Kidney glomerular epithelial cell (primary cell): ENCODE measurements around the gene NPHS2.
"Not testable (repeated sequence)": the region's sequence is repeated elsewhere in the genome, so short reads cannot be mapped to it uniquely, and the experiment has no call there.

ENCODE experiments used
- DNase-seq: peaks from one replicate; lab custom pipeline; 2025; lab: John Stamatoyannopoulos, UW

NPHS2 gene

DNA sequence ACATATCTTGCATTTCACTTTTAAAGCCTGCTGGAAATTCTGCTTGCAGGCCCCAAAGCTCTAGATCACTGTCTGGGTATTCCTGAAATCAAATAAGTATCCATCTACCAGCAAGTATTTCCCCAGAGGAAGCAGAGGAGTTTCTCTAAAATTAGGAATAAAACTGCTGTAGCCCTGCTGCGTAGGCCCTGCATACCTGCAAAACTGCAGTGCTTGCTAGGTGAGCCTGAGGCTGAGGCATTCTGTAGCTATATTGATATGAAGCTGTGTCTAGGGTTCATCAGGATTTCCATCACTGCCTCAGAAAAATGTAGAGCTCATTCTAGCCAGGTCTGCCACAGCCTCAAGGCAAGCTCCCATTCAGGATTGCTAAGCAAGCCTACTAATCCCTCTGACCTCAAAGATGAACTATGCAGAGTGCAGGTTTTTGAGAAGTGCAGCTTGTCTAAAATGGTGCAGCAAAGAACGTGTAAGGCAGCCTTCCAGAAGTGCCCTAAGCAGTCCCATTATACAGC, 28.7 kb downstream of the NPHS2 start:
- DNase-seq, result no peak

DNA sequence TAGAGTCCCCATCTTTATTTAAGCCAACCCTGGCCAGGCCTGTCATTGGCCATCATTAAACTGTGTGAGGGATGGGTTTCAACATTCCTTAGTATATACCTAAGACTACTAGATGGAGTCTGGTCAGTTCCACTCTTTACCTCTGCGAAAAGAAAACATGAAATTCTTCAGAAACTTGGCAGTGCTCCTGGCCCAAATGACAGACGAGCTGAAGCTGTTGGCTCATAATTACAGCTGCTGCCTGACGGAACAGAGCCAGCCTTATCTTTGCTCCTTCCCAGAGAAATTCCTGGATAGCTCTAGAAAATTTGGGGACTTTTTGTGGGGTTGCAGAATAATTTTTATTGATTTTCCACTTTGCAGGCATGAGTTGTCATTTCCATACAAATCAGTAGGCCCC, 30.4 kb downstream of the NPHS2 start:
- no peak for DNase-seq

DNA sequence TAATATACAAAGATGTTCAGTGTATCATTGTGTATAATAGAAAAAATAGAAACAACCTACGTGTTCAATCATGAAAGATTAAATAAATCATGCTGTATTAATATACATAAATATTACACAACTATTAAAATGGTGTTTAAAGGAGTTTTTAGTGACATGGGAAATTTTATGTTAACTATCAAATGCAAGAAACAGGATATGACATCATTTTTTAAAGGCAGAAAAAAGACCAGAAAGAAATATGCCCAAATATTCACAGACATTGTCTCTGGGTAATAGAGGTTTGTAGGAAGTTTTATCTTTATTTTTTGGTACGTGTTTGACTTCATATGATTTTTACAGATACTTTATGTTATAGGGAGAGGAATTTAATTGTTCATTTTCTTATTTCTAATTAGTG, 34.0 kb downstream of the NPHS2 start:
- no peak for DNase-seq

DNA sequence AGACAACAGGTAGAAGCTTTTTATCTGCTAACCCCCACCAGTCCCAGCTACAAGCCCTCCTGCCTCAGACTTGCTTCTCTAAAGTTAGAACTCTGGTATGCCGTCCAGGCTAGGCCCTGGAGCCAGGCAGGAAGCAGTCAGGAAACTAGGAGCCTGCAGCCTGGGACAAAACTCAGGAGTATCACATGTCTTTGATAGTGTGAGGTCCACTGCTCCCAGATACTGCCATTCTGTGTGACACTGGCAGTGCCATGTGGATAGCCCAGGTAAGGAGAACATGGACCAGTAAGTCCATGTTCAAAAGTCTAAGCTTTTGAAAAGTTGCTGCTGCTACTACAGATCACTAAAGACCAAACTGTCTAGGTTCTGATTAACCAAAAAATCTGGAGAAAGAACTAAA, 45.4 kb downstream of the NPHS2 start:
- DNase-seq, result no peak

DNA sequence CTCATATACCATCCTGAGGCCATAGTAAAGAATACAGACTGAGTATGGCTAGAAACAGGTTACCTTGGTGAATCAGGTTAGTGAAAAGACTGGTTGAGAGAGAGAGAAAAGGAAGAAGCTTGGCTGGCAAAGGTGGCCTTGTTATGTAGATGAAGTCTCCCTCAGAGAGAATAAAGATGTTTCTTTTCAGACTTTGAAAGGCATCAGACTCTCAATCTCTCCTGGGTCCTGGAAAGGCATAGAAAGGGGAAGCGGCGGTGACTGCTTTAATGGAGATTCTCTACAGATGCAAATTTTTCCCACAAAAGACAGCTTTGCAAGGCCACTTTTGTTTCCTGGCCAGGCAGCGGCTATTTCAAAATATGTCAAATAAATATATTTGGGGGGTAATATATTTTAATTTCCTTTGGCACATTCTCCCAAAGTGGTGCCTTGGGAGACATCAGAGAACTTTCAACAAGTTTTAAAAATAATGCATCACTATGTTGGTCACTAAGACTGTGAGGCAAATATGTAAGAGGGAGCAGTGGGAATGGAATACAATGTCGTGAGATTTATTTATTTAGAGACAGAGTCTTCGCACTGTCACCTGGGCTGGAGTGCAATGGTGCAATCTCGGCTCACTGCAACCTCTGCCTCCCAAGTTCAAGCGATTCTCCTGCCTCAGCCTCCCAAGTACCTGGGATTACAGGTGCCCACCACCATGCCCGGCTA, 46.1 kb downstream of the NPHS2 start:
- DNase-seq, result no peak

DNA sequence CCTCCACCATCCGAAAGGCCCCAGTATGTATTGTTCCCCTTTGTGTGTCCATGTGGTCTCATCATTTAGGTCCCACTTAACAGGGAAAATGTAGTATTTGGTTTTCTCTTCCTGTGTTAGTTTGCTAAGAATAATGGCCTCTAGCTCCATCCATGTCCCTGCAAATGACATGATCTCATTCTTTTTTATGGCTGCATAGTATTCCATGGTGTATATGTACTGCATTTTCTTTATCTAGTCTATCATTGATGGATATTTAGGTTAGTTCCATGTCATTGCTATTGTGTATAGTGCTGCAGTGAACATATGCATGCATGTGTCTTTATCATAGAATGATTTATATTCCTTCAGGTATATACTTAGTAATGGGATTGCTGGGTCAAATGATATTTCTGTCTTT, 57.2 kb downstream of the NPHS2 start:
- not testable (repeated sequence) for DNase-seq

DNA sequence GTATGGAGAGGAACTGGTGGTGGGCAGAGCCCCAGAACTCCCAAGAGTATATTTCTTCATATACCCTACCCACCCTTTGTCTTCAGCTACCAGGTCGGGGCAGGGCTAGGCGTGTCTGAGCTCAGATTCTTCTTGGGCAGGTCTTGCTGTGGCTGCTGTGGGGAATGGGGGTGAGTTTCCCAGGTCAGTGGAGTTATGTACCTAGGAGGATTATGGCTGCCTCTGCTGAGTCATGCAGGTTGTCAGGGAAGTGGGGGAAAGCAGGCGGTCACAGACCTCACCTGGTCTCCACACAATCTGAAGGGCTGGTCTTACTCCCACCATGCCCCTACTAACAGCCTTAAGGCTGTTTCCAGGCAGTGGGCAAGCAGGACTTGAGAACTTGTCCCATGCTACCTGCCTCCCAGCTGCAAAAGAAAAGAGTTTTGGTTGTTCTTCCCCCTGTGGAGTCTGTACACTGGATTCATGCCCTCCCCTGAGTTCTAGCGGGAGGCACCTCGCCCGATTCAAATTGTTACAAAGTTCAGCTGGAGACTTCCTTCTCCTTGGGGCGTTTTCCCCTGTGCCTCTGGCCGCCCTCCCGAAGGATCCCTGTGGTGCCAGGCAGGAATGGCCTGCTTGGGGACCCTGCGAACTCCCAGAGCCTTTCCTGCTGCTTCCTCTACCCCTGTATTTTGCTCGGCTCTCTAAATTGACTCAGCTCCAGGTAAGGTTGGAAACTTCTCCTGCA, 58.6 kb downstream of the NPHS2 start:
- no peak for DNase-seq

DNA sequence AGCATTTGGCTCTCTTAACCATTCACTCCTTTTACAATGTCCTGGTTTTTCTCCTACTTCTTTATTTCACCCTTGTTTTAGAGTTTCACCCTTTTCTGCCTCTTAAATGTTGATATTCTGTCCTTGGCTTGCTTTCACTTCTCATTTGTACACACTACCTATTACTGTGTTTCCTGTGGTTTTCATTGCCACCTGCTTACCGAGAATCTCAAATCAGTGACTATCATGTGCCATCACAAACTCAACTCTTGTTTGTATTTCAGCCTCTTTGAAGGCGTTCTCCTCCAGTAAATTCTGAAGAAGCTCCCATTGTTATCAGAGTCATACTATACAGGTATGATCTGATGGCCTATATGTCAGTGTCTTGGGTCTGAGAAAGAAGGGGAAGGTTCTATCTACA, 65.7 kb downstream of the NPHS2 start:
- DNase-seq, result no peak

DNA sequence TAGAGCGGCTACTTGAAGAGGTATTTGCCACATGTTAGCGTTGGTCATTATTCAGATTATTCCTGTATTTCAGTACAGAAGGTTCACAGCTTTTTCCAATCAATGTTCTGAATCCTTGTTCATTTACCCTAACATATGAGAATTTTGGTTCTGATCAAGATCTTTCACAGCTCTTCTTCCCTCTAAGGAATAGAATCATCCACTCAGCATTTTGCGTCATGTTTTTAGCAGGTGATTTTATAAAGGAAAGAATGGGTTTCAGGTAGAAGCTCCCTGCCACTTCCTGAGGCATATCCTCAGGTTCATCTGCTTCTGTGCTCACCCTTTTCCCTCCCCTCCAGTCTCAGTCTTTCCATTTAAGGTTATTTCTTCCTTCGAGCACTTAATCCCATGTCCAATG, 66.4 kb downstream of the NPHS2 start:
- no peak for DNase-seq

DNA sequence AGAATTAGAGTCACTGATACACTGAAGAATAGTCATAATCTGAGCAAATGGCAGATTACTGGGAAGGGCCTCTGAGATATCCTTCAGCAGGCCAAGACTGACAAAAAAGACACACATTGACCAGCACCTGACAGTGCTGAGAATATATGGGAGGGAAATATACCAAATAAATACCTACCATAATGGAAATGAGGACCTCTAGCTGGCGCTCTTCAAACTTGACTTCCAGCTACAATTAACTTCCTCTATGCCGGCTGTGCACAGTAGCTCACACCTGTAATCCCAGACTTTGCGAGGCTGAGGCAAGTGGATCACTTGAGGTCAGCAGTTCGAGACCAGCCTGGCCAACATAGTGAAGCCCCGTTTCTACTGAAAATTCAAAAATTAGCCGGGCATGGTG, 69.5 kb downstream of the NPHS2 start:
- no peak for DNase-seq
